SK-N-SH treated with all-trans-retinoic acid at 6 μM for 48 hours (cell line): ENCODE measurements around the gene LBH.

Source experiments
- ATAC-seq: fragments of 200-7000 bp; cut with Tn5 transposase; 3 replicates; pipeline ENCODE4 v1.9.1; 2020; ENCODE audit warnings: mild to moderate bottlenecking, moderate library complexity
- ARNTL ChIP-seq: fragments of 450-650 bp; formaldehyde crosslinking; IDR thresholded peaks from 2 replicates; pipeline ENCODE4 v1.5.0; 2020; ENCODE audit warnings: low read depth, mild to moderate bottlenecking, moderate library complexity, borderline replicate concordance
- BACH2 ChIP-seq: fragments of 250-450 bp; sonication (Bioruptor Pico); IDR thresholded peaks from 2 replicates; pipeline ENCODE4 v1.9.0; 2021; ENCODE audit warnings: mild to moderate bottlenecking, borderline replicate concordance
- CSDC2 ChIP-seq: fragments of 250-450 bp; sonication (Bioruptor Pico); IDR thresholded peaks from 2 replicates; pipeline ENCODE4 v1.5.0; 2020; ENCODE audit warnings: mild to moderate bottlenecking, moderate library complexity
- CSRNP3 ChIP-seq: fragments of 250-450 bp; sonication (Bioruptor Pico); IDR thresholded peaks from 2 replicates; pipeline ENCODE4 v1.5.1; 2021; ENCODE audit warnings: mild to moderate bottlenecking, moderate library complexity
- ESRRG ChIP-seq: fragments of 250-450 bp; sonication (Bioruptor Pico); IDR thresholded peaks from 2 replicates; pipeline ENCODE4 v1.6.1; 2021; ENCODE audit warnings: mild to moderate bottlenecking
- GLIS3 ChIP-seq: fragments of 250-450 bp; sonication (Bioruptor Pico); IDR thresholded peaks from 2 replicates; pipeline ENCODE4 v1.5.0; 2020; ENCODE audit warnings: mild to moderate bottlenecking, moderate library complexity
- ISL1 ChIP-seq: fragments of 250-450 bp; sonication (Bioruptor Pico); IDR thresholded peaks from 2 replicates; pipeline ENCODE4 v2.1.2; 2022; ENCODE audit warnings: mild to moderate bottlenecking, moderate library complexity
- OSR1 ChIP-seq: fragments of 250-450 bp; sonication (Bioruptor Pico); IDR thresholded peaks from 2 replicates; pipeline ENCODE4 v1.8.0; 2022; ENCODE audit warnings: moderate library complexity, mild to moderate bottlenecking, inconsistent platforms
- PPARA ChIP-seq: fragments of 250-450 bp; sonication (Bioruptor Pico); IDR thresholded peaks from 2 replicates; pipeline ENCODE4 v1.5.0; 2020; ENCODE audit warnings: mild to moderate bottlenecking, borderline replicate concordance
- RARB ChIP-seq: fragments of 250-450 bp; sonication (Bioruptor Pico); IDR thresholded peaks from 2 replicates; pipeline ENCODE4 v1.8.0; 2021; ENCODE audit warnings: mild to moderate bottlenecking, moderate library complexity
- SNAI2 ChIP-seq: fragments of 250-450 bp; sonication (Bioruptor Pico); IDR thresholded peaks from 2 replicates; pipeline ENCODE4 v1.5.0; 2020; ENCODE audit warnings: mild to moderate bottlenecking, moderate library complexity
- TCF4 ChIP-seq: fragments of 250-450 bp; sonication (Bioruptor Pico); IDR thresholded peaks from 2 replicates; pipeline ENCODE4 v1.8.0; 2021; ENCODE audit warnings: mild to moderate bottlenecking, moderate library complexity, borderline replicate concordance
- TOX ChIP-seq: fragments of 250-450 bp; sonication (Bioruptor Pico); IDR thresholded peaks from 2 replicates; pipeline ENCODE4 v1.8.0; 2021; ENCODE audit warnings: mild to moderate bottlenecking, moderate library complexity, borderline replicate concordance
- ZC3H10 ChIP-seq: fragments of 250-450 bp; sonication (Bioruptor Pico); IDR thresholded peaks from 2 replicates; pipeline ENCODE4 v1.5.1; 2021; ENCODE audit warnings: mild to moderate bottlenecking, moderate library complexity
- ZFP3 ChIP-seq: fragments of 250-450 bp; sonication (Bioruptor Pico); IDR thresholded peaks from 2 replicates; pipeline ENCODE4 v1.5.0; 2020; ENCODE audit warnings: mild to moderate bottlenecking, moderate library complexity
- ZFP30 ChIP-seq: fragments of 450-650 bp; formaldehyde crosslinking; IDR thresholded peaks from 2 replicates; pipeline ENCODE4 v1.5.0; 2022; ENCODE audit warnings: mild to moderate bottlenecking, moderate library complexity
- ZNF565 ChIP-seq: fragments of 450-650 bp; formaldehyde crosslinking; conservative IDR thresholded peaks from 2 replicates; pipeline ENCODE4 v1.5.0; 2020; ENCODE audit warnings: low read depth, mild to moderate bottlenecking, moderate library complexity
- ZNF70 ChIP-seq: fragments of 450-650 bp; formaldehyde crosslinking; IDR thresholded peaks from 2 replicates; pipeline ENCODE4 v1.5.0; 2020; ENCODE audit warnings: mild to moderate bottlenecking, moderate library complexity
- ZNF8 ChIP-seq: fragments of 450-650 bp; formaldehyde crosslinking; IDR thresholded peaks from 2 replicates; pipeline ENCODE4 v1.5.0; 2020; ENCODE audit warnings: mild to moderate bottlenecking, moderate library complexity
- TF ChIP-seq, protein P1 (sequence below): fragments of 250-450 bp; sonication (Bioruptor Pico); IDR thresholded peaks from 2 replicates; pipeline ENCODE4 v1.8.0; 2020; ENCODE audit warnings: mild to moderate bottlenecking, moderate library complexity, borderline replicate concordance
- TF ChIP-seq, protein P2 (sequence below): fragments of 250-450 bp; sonication (Bioruptor Pico); IDR thresholded peaks from 2 replicates; pipeline ENCODE4 v1.8.0; 2021; ENCODE audit warnings: low read depth, mild to moderate bottlenecking, moderate library complexity, borderline replicate concordance
- TF ChIP-seq, protein P3 (sequence below): fragments of 250-450 bp; sonication (Bioruptor Pico); IDR thresholded peaks from 2 replicates; pipeline ENCODE4 v1.5.1; 2020; ENCODE audit warnings: low read depth, mild to moderate bottlenecking, moderate library complexity
- TF ChIP-seq, protein P4 (sequence below): fragments of 250-450 bp; sonication (Bioruptor Pico); IDR thresholded peaks from 2 replicates; pipeline ENCODE4 v1.5.0; 2020; ENCODE audit warnings: mild to moderate bottlenecking, moderate library complexity

LBH gene

DNA sequence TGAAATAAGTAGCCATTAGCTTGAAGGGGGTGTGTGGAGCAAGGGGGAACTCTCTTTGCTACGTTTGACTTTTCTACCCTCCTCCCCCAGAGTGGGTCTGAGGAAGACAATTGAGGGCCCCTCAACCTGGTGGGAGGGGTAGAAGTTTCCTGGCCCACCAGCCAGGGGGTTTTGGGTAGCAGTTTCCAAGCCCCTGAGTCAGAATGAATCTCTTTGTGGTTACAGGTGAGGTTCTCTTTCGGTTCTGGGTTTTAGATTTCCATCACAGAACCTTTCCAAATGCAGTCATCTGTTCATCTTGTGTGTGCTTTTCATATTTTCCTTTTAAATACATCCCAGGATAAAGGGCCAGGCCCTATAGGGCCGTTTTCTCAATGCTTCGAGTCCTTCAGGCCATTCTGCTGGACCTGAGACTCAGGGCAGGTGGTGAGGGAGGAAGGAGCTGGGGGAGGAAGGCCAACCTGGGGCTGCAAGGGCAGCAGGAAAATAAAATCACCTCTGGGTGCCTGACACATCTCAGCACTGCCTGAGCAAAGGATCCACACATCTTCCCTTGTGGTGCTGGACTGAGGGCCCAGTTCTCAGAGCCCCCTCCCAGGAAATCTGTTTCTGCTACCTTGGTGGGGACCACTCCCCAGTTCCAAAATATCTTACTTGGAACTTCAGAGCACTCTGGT, 4.7 kb downstream of the LBH start:
- TF ChIP-seq ZNF8 (CRISPR knock-in tag) (no peak), ZFP3 (no peak), CSRNP3 (CRISPR knock-in tag) (no peak), RARB (CRISPR knock-in tag) (no peak), SNAI2 (CRISPR knock-in tag) (no peak), BACH2 (CRISPR knock-in tag) (no peak), ZNF70 (CRISPR knock-in tag) (no peak), ZFP30 (CRISPR knock-in tag) (no peak), ESRRG (CRISPR knock-in tag) (no peak), ARNTL (CRISPR knock-in tag) (no peak), ZNF565 (CRISPR knock-in tag) (no peak), ZC3H10 (CRISPR knock-in tag) (no peak), PPARA (CRISPR knock-in tag) (no peak)
- TF ChIP-seq, protein P1, sequence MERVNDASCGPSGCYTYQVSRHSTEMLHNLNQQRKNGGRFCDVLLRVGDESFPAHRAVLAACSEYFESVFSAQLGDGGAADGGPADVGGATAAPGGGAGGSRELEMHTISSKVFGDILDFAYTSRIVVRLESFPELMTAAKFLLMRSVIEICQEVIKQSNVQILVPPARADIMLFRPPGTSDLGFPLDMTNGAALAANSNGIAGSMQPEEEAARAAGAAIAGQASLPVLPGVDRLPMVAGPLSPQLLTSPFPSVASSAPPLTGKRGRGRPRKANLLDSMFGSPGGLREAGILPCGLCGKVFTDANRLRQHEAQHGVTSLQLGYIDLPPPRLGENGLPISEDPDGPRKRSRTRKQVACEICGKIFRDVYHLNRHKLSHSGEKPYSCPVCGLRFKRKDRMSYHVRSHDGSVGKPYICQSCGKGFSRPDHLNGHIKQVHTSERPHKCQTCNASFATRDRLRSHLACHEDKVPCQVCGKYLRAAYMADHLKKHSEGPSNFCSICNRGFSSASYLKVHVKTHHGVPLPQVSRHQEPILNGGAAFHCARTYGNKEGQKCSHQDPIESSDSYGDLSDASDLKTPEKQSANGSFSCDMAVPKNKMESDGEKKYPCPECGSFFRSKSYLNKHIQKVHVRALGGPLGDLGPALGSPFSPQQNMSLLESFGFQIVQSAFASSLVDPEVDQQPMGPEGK (CRISPR knock-in tag) = no peak
- TF ChIP-seq, protein P2, sequence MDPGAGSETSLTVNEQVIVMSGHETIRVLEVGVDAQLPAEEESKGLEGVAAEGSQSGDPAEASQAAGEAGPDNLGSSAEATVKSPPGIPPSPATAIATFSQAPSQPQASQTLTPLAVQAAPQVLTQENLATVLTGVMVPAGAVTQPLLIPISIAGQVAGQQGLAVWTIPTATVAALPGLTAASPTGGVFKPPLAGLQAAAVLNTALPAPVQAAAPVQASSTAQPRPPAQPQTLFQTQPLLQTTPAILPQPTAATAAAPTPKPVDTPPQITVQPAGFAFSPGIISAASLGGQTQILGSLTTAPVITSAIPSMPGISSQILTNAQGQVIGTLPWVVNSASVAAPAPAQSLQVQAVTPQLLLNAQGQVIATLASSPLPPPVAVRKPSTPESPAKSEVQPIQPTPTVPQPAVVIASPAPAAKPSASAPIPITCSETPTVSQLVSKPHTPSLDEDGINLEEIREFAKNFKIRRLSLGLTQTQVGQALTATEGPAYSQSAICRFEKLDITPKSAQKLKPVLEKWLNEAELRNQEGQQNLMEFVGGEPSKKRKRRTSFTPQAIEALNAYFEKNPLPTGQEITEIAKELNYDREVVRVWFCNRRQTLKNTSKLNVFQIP (CRISPR knock-in tag) = no peak
- TF ChIP-seq, protein P3, sequence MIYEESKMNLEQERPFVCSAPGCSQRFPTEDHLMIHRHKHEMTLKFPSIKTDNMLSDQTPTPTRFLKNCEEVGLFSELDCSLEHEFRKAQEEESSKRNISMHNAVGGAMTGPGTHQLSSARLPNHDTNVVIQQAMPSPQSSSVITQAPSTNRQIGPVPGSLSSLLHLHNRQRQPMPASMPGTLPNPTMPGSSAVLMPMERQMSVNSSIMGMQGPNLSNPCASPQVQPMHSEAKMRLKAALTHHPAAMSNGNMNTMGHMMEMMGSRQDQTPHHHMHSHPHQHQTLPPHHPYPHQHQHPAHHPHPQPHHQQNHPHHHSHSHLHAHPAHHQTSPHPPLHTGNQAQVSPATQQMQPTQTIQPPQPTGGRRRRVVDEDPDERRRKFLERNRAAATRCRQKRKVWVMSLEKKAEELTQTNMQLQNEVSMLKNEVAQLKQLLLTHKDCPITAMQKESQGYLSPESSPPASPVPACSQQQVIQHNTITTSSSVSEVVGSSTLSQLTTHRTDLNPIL (CRISPR knock-in tag) = no peak
- ATAC-seq = no peak

DNA sequence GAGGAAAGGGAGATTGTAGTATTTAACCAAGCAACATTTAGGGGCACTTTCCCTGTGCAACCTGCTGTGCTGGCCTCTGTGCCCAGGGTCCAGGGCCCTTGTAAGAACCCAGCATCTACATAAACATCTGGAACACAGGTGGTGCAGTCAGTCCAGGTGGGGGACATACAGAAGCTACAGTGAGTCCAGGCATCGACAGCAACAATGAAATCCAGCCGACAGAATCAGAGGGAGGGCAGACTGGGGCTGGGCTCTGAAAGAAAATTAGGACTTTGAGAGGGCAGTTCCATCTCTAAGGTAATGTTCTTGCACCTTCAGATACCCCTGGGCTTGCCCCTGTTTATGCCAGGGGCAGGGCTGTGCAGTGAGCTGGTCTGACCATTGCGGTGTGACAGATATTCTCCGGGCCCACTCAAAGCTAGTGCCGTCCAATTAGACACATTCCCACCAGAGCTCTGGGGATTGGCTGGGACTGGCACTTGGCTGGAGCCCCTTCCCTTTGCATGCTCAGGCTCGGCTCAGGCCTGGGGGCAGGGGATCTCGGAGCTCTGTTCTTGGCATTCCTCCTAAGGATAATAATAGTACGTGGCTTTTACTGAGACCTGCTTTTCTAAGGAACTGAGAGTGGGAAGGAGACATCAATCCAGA, 5.4 kb downstream of the LBH start:
- TF ChIP-seq ZNF70 (CRISPR knock-in tag) = no peak
- no peak for TF ChIP-seq ISL1 (CRISPR knock-in tag)
- TF ChIP-seq TOX = no peak
- TF ChIP-seq ZFP3 = no peak
- TF ChIP-seq BACH2 (CRISPR knock-in tag) = no peak
- TF ChIP-seq, protein P4, sequence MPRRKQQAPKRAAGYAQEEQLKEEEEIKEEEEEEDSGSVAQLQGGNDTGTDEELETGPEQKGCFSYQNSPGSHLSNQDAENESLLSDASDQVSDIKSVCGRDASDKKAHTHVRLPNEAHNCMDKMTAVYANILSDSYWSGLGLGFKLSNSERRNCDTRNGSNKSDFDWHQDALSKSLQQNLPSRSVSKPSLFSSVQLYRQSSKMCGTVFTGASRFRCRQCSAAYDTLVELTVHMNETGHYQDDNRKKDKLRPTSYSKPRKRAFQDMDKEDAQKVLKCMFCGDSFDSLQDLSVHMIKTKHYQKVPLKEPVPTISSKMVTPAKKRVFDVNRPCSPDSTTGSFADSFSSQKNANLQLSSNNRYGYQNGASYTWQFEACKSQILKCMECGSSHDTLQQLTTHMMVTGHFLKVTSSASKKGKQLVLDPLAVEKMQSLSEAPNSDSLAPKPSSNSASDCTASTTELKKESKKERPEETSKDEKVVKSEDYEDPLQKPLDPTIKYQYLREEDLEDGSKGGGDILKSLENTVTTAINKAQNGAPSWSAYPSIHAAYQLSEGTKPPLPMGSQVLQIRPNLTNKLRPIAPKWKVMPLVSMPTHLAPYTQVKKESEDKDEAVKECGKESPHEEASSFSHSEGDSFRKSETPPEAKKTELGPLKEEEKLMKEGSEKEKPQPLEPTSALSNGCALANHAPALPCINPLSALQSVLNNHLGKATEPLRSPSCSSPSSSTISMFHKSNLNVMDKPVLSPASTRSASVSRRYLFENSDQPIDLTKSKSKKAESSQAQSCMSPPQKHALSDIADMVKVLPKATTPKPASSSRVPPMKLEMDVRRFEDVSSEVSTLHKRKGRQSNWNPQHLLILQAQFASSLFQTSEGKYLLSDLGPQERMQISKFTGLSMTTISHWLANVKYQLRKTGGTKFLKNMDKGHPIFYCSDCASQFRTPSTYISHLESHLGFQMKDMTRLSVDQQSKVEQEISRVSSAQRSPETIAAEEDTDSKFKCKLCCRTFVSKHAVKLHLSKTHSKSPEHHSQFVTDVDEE = no peak
- TF ChIP-seq, protein P2 (CRISPR knock-in tag) = no peak
- TF ChIP-seq TCF4 (CRISPR knock-in tag) = no peak
- no peak for TF ChIP-seq CSRNP3 (CRISPR knock-in tag)
- TF ChIP-seq ZNF8 (CRISPR knock-in tag) = no peak
- TF ChIP-seq, protein P1 (CRISPR knock-in tag) = no peak
- no peak for TF ChIP-seq ARNTL (CRISPR knock-in tag)
- no peak for TF ChIP-seq OSR1 (CRISPR knock-in tag)
- TF ChIP-seq ZNF565 (CRISPR knock-in tag) = no peak
- TF ChIP-seq CSDC2 (CRISPR knock-in tag) = no peak
- TF ChIP-seq SNAI2 (CRISPR knock-in tag) = no peak
- TF ChIP-seq RARB (CRISPR knock-in tag) = no peak
- no peak for TF ChIP-seq GLIS3 (CRISPR knock-in tag)
- no peak for TF ChIP-seq ZC3H10 (CRISPR knock-in tag)
- no peak for ATAC-seq
